HL-60 (cell line): Measurements from ENCODE around the gene PANK4.

ENCODE experiments used
- GABPA ChIP-seq: IDR thresholded peaks from 2 replicates; pipeline ENCODE4 v1.6.1; 2012; ENCODE audit warnings: low read depth
- POLR2AphosphoS5 ChIP-seq: IDR thresholded peaks from 2 replicates; pipeline ENCODE4 v1.6.1; 2012; ENCODE audit warnings: low read depth
- TF ChIP-seq, protein P1 (sequence below): IDR thresholded peaks from one replicate; pipeline ENCODE4 v1.5.1; 2011; ENCODE audit warnings: low read length, control low read depth, inconsistent platforms; ENCODE audit not compliant: insufficient read depth

- TF ChIP-seq, protein P1, sequence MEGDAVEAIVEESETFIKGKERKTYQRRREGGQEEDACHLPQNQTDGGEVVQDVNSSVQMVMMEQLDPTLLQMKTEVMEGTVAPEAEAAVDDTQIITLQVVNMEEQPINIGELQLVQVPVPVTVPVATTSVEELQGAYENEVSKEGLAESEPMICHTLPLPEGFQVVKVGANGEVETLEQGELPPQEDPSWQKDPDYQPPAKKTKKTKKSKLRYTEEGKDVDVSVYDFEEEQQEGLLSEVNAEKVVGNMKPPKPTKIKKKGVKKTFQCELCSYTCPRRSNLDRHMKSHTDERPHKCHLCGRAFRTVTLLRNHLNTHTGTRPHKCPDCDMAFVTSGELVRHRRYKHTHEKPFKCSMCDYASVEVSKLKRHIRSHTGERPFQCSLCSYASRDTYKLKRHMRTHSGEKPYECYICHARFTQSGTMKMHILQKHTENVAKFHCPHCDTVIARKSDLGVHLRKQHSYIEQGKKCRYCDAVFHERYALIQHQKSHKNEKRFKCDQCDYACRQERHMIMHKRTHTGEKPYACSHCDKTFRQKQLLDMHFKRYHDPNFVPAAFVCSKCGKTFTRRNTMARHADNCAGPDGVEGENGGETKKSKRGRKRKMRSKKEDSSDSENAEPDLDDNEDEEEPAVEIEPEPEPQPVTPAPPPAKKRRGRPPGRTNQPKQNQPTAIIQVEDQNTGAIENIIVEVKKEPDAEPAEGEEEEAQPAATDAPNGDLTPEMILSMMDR = no peak
- TF ChIP-seq GABPA (no peak), POLR2AphosphoS5 (no peak)
Observed at GRCh38 chr1:2528611-2528965, 2.2 kb upstream of the PANK4 start.
